Measurements from ENCODE around the gene WDR87.

GRCh38 chr19:37896180-37896579 is 10.2 kb downstream of the WDR87 start:
- TF ChIP-seq CTCF (IDR thresholded peaks at IDR 0.05; ENCODE audit: insufficient read depth, low read depth, low read length), result no peak
- no peak for TF ChIP-seq EZH2 (IDR thresholded peaks at IDR 0.05; ENCODE audit: insufficient read depth, low read length)

All from astrocyte (in vitro differentiated cells and primary cell).